H1 (cell line): Measurements from ENCODE around the gene C3orf62. TPM values are rescaled to one million over a fixed set of nuclear protein-coding genes. Genes with fewer than 3 reads are reported as not detected.

Source experiments
- CHD1 ChIP-seq: IDR thresholded peaks from 2 replicates; pipeline ENCODE4 v1.6.1; 2012; ENCODE audit warnings: low read depth, low read length, improper control_type of control experiment
- NANOG ChIP-seq: IDR thresholded peaks from 2 replicates; pipeline ENCODE4 v1.6.1; 2011; ENCODE audit warnings: low read length, low read depth, mild to moderate bottlenecking, inconsistent platforms; ENCODE audit not compliant: insufficient read depth, poor library complexity, severe bottlenecking
- SP2 ChIP-seq: IDR thresholded peaks from 2 replicates; pipeline ENCODE4 v1.6.1; 2012; ENCODE audit warnings: mild to moderate bottlenecking, low read length, inconsistent platforms
- polyA plus RNA-seq, 7 experiments: library from polyadenylated mRNA; depleted of rRNA in 3 of 7; stranded (reverse) in 5 of 7; unstranded in 2 of 7; fragments of >200 nt in 5 of 7; fragments of 200-250 nt in 2 of 7; gene quantifications; 1 replicate in 5 of 7; 2 replicates in 1 of 7; 4 replicates in 1 of 7; pipeline versions ENCODE4 v1.2.1 to v1.2.3, GENCODE V29; 2011 to 2013; ENCODE audit warnings: missing spikeins in 2 of 7, mixed read lengths in 2 of 7
- total RNA-seq: library from RNA; stranded (reverse); fragmentation: NEBNext Ultra II Directional; extraction: Animal tissue kit (Norgen Biotek cat#: 25700); gene quantifications from 2 replicates; pipeline ENCODE4 v1.2.1, GENCODE V29; 2021

The C3orf62 gene
- total and polyA plus RNA-seq, 2 of the 8 experiments (the other 6 are each of a cell fraction or from before 2014, with no cell fraction given) = 1.1 to 3.0 TPM

DNA sequence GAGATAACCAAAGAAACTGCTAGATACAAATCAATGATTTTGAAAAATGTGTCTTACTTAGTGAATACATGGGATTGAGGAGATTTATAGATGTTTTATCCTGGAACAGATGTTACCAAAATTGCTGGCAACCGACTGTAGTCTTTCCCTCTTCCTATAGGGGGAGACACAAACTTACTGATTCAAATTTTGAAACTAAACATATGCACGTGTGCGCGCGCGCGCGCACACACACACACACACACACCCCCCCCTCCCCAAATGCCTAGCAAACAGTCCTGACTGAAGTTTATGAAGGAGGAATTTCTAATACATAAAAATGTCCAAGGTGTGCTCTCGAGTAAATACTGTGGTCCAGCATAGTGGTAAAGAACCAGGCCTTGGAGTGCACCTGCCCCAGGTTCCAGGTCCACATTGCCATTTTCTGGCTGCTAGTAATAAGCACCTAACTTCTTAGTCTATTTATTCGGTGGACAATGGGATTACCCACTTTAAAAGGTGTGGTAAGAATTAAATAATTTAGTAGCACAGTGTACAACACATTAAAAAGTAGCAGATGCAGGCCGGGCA is 18.5 kb upstream of the C3orf62 start (continued):
- no peak for TF ChIP-seq SP2
- no peak for TF ChIP-seq CHD1
- TF ChIP-seq NANOG = no peak
